H1 (cell line): ENCODE results near the gene TRAPPC12. TPM values are rescaled to one million over a fixed set of nuclear protein-coding genes. Genes with fewer than 3 reads are reported as not detected.

ENCODE experiments used
- CTCF ChIA-PET: fragments of 300-600 bp; sonication (Branson Sonifier 250); formaldehyde crosslinking; loops from one replicate; lab custom pipeline; 2021; ENCODE audit not compliant: partially characterized antibody; lab: Charles Lee
- POLR2A ChIA-PET: fragments of 300-600 bp; sonication (Branson Sonifier 250); formaldehyde crosslinking; loops from one replicate; lab custom pipeline; 2021; ENCODE audit warnings: inconsistent platforms; ENCODE audit not compliant: partially characterized antibody; lab: Charles Lee
- DNase-seq, 2 experiments: peaks; one replicate each; pipeline versions ENCODE4 v3.0.0 to v3.0.0-alpha.2; 2010 to 2022; ENCODE audit warnings: low spot score in 2 of 2, low read depth in 1 of 2, mixed read lengths in 1 of 2
- FAIRE-seq: peaks from 2 replicates; lab custom pipeline; 2011; peaks lifted over from hg19 to GRCh38; lab: Jason Lieb, UNC
- H2AFZ ChIP-seq: 2 replicates; pipeline ENCODE4 v1.8.1; 2012; ENCODE audit warnings: low read length, inconsistent platforms
- H2AK5ac ChIP-seq: 2 replicates; pipeline ENCODE4 v1.6.1; 2013; ENCODE audit warnings: low read depth, low read length
- H2BK120ac ChIP-seq: replicated peaks from 2 replicates; pipeline ENCODE3; 2013; ENCODE audit warnings: low read depth, low read length, inconsistent platforms
- H2BK12ac ChIP-seq: 2 replicates; pipeline ENCODE4 v1.6.1; 2013; ENCODE audit warnings: low read depth, low read length
- H2BK15ac ChIP-seq: 2 replicates; pipeline ENCODE4 v1.6.1; 2013; ENCODE audit warnings: low read length
- H2BK20ac ChIP-seq: 2 replicates; pipeline ENCODE4 v1.6.1; 2013; ENCODE audit warnings: low read length
- H2BK5ac ChIP-seq: 2 replicates; pipeline ENCODE4 v1.6.1; 2013; ENCODE audit warnings: low read depth, low read length
- H3K14ac ChIP-seq: 2 replicates; pipeline ENCODE4 v1.6.1; 2013; ENCODE audit warnings: inconsistent platforms; ENCODE audit not compliant: insufficient read length
- H3K18ac ChIP-seq: 2 replicates; pipeline ENCODE4 v1.6.1; 2013; ENCODE audit warnings: low read length; ENCODE audit errors: extremely low read depth
- H3K23ac ChIP-seq: 2 replicates; pipeline ENCODE4 v1.6.1; 2013; ENCODE audit warnings: inconsistent platforms; ENCODE audit not compliant: insufficient read length
- H3K23me2 ChIP-seq: 2 replicates; pipeline ENCODE4 v1.6.1; 2013; ENCODE audit warnings: low read depth, low read length
- H3K27ac ChIP-seq: 2 replicates; pipeline ENCODE4 v1.6.1; 2011; ENCODE audit warnings: low read depth, low read length, inconsistent platforms
- H3K27me3 ChIP-seq, 4 experiments: replicated peaks in 1 of 4; 1 replicate in 1 of 4; 2 replicates in 3 of 4; pipeline versions ENCODE4 v1.6.1 to v1.8.1; 2011 to 2013; ENCODE audit warnings: low read length in 3 of 4, mild to moderate bottlenecking in 3 of 4, inconsistent platforms in 2 of 4, mixed read lengths in 2 of 4, moderate library complexity in 1 of 4; ENCODE audit not compliant: control insufficient read depth in 3 of 4, insufficient read depth in 3 of 4; ENCODE audit errors: extremely low read depth in 1 of 4
- H3K36me3 ChIP-seq, 4 experiments: 2 replicates each; pipeline versions ENCODE4 v1.6.1 to v1.8.1; 2011 to 2013; ENCODE audit warnings: mild to moderate bottlenecking in 4 of 4, low read length in 3 of 4, moderate library complexity in 2 of 4, control low read depth in 1 of 4, inconsistent platforms in 1 of 4; ENCODE audit not compliant: insufficient read depth in 4 of 4, control insufficient read depth in 2 of 4
- H3K4ac ChIP-seq: replicated peaks from 2 replicates; pipeline ENCODE3; 2013; ENCODE audit warnings: low read length, low read depth, mixed read lengths, inconsistent platforms; ENCODE audit not compliant: insufficient read length
- H3K4me1 ChIP-seq, 4 experiments: replicated peaks in 1 of 4; 1 replicate in 1 of 4; 2 replicates in 3 of 4; pipeline versions ENCODE4 v1.6.1 to v1.8.1; 2011 to 2013; ENCODE audit warnings: low read length in 3 of 4, inconsistent platforms in 2 of 4, mixed read lengths in 1 of 4; ENCODE audit not compliant: insufficient read depth in 4 of 4, control insufficient read depth in 3 of 4
- H3K4me2 ChIP-seq, 2 experiments: 2 replicates each; pipeline versions ENCODE4 v1.6.1 to v1.8.1; 2011 to 2013; ENCODE audit warnings: low read depth in 2 of 2, low read length in 2 of 2, control low read depth in 1 of 2, inconsistent platforms in 1 of 2, mild to moderate bottlenecking in 1 of 2; ENCODE audit not compliant: insufficient read depth in 1 of 2
- H3K4me3 ChIP-seq, 4 experiments: fragments of 200-600, 300-600 bp in 1 of 4; sonication (generic), shearing (Covaris generic), sonication (Bioruptor Twin) in 1 of 4; 2 replicates each; pipeline versions ENCODE4 v1.5.1 to v1.8.1; 2011 to 2016; ENCODE audit warnings: low read length in 4 of 4, low read depth in 3 of 4, control low read depth in 2 of 4, inconsistent platforms in 2 of 4, mild to moderate bottlenecking in 2 of 4, mixed read lengths in 1 of 4, moderate library complexity in 1 of 4; ENCODE audit not compliant: insufficient read depth in 2 of 4; ENCODE audit errors: extremely low read depth in 1 of 4
- H3K56ac ChIP-seq: replicated peaks from 2 replicates; pipeline ENCODE3; 2013; ENCODE audit warnings: low read depth, mild to moderate bottlenecking, mixed read lengths, low read length, inconsistent platforms; ENCODE audit not compliant: insufficient read length
- H3K79me1 ChIP-seq: 2 replicates; pipeline ENCODE4 v1.6.1; 2013; ENCODE audit warnings: low read depth, low read length, control low read depth
- H3K79me2 ChIP-seq, 2 experiments: 2 replicates each; pipeline versions ENCODE4 v1.6.1 to v1.8.1; 2012 to 2013; ENCODE audit warnings: low read length in 2 of 2, mild to moderate bottlenecking in 2 of 2, inconsistent platforms in 1 of 2; ENCODE audit not compliant: insufficient read depth in 2 of 2, control insufficient read depth in 1 of 2
- H3K9ac ChIP-seq, 4 experiments: replicated peaks in 1 of 4; 1 replicate in 1 of 4; 2 replicates in 3 of 4; pipeline versions ENCODE4 v1.6.1 to v1.8.1; 2011 to 2013; ENCODE audit warnings: low read depth in 3 of 4, low read length in 3 of 4, control low read depth in 2 of 4, mild to moderate bottlenecking in 2 of 4, moderate library complexity in 2 of 4, inconsistent platforms in 1 of 4; ENCODE audit errors: extremely low read depth in 1 of 4
- H3K9me3 ChIP-seq, 2 experiments: 2 replicates each; pipeline versions ENCODE4 v1.6.1 to v1.8.1; 2012 to 2013; ENCODE audit warnings: mild to moderate bottlenecking in 2 of 2, moderate library complexity in 2 of 2, control low read depth in 1 of 2, inconsistent platforms in 1 of 2, low read depth in 1 of 2, low read length in 1 of 2, mixed read lengths in 1 of 2; ENCODE audit not compliant: insufficient read depth in 2 of 2
- H4K20me1 ChIP-seq, 2 experiments: replicated peaks in 1 of 2; 2 replicates each; pipeline versions ENCODE3 to v1.8.1; 2011 to 2013; ENCODE audit warnings: inconsistent platforms in 2 of 2, low read length in 2 of 2, mild to moderate bottlenecking in 1 of 2; ENCODE audit not compliant: insufficient read depth in 2 of 2, control insufficient read depth in 1 of 2
- H4K5ac ChIP-seq: 2 replicates; pipeline ENCODE4 v1.6.1; 2013; ENCODE audit warnings: low read length, low read depth, mixed read lengths, inconsistent platforms; ENCODE audit not compliant: insufficient read length
- H4K8ac ChIP-seq: 2 replicates; pipeline ENCODE4 v1.8.0; 2013; ENCODE audit warnings: mild to moderate bottlenecking, moderate library complexity, low read length, inconsistent platforms; ENCODE audit not compliant: insufficient read depth; ENCODE audit errors: extremely low read depth
- H4K91ac ChIP-seq: replicated peaks from 2 replicates; pipeline ENCODE3; 2013; ENCODE audit warnings: low read length, mixed read lengths, inconsistent platforms; ENCODE audit not compliant: insufficient read length
- CEBPB ChIP-seq: IDR thresholded peaks from 2 replicates; pipeline ENCODE4 v1.6.1; 2012; ENCODE audit warnings: low read depth, low read length
- EZH2 ChIP-seq: fragments of 200-600 bp; sonication (generic); IDR thresholded peaks from 2 replicates; pipeline ENCODE4 v1.7.1; 2012; ENCODE audit warnings: low read depth, mild to moderate bottlenecking, moderate library complexity, low read length, inconsistent platforms; ENCODE audit not compliant: severe bottlenecking
- NRF1 ChIP-seq: IDR thresholded peaks from 2 replicates; pipeline ENCODE4 v1.6.1; 2011; ENCODE audit warnings: mild to moderate bottlenecking, low read depth, low read length, improper control_type of control experiment
- RAD21 ChIP-seq, 2 experiments: IDR thresholded peaks in 1 of 2; conservative IDR thresholded peaks in 1 of 2; 2 replicates each; pipeline ENCODE4 v1.6.1; 2011; ENCODE audit warnings: low read depth in 2 of 2, low read length in 2 of 2, improper control_type of control experiment in 1 of 2, inconsistent platforms in 1 of 2, mild to moderate bottlenecking in 1 of 2, moderate library complexity in 1 of 2
- RBBP5 ChIP-seq: IDR thresholded peaks from 2 replicates; pipeline ENCODE4 v1.7.1; 2012; ENCODE audit warnings: low read depth, mild to moderate bottlenecking, inconsistent platforms, low read length, moderate library complexity, borderline replicate concordance
- RXRA ChIP-seq: IDR thresholded peaks from 2 replicates; pipeline ENCODE4 v1.6.1; 2011; ENCODE audit warnings: low read depth, mild to moderate bottlenecking, low read length, moderate library complexity; ENCODE audit not compliant: insufficient read depth
- SAP30 ChIP-seq: fragments of 300-600 bp; sonication (generic); IDR thresholded peaks from 2 replicates; pipeline ENCODE4 v1.7.1; 2012; ENCODE audit warnings: low read length, moderate library complexity, mild to moderate bottlenecking, inconsistent platforms; ENCODE audit not compliant: insufficient read depth, insufficient replicate concordance
- TAF7 ChIP-seq: optimal IDR thresholded peaks from 2 replicates; pipeline ENCODE3; 2011; ENCODE audit warnings: low read depth, mild to moderate bottlenecking, inconsistent platforms, low read length, moderate library complexity, borderline replicate concordance
- WGBS, 2 experiments: shearing (Covaris generic) in 1 of 2; methylation state at CpG; one replicate each; pipeline versions ENCODE4 v1.1.6 to v1.1.7; 2013 to 2015; ENCODE audit warnings: low lambda C conversion rate in 2 of 2, mixed read lengths in 2 of 2, inconsistent platforms in 1 of 2, low coverage in 1 of 2, missing lambda C conversion rate in 1 of 2; ENCODE audit not compliant: insufficient replicate concordance in 2 of 2, insufficient coverage in 1 of 2, insufficient read length in 1 of 2; ENCODE audit errors: extremely low coverage in 1 of 2, missing lambda C conversion rate in 1 of 2; 5-methylcytosine and 5-hydroxymethylcytosine counted together
- polyA plus RNA-seq, 7 experiments: library from polyadenylated mRNA; depleted of rRNA in 3 of 7; stranded (reverse) in 5 of 7; unstranded in 2 of 7; fragments of >200 nt in 5 of 7; fragments of 200-250 nt in 2 of 7; gene quantifications; 1 replicate in 5 of 7; 2 replicates in 1 of 7; 4 replicates in 1 of 7; pipeline versions ENCODE4 v1.2.1 to v1.2.3, GENCODE V29; 2011 to 2013; ENCODE audit warnings: missing spikeins in 2 of 7, mixed read lengths in 2 of 7
- total RNA-seq: library from RNA; stranded (reverse); fragmentation: NEBNext Ultra II Directional; extraction: Animal tissue kit (Norgen Biotek cat#: 25700); gene quantifications from 2 replicates; pipeline ENCODE4 v1.2.1, GENCODE V29; 2021

The TRAPPC12 gene
- total and polyA plus RNA-seq, 2 of the 8 experiments (the other 6 are each of a cell fraction or from before 2014, with no cell fraction given): 35.0 to 67.3 TPM

DNA sequence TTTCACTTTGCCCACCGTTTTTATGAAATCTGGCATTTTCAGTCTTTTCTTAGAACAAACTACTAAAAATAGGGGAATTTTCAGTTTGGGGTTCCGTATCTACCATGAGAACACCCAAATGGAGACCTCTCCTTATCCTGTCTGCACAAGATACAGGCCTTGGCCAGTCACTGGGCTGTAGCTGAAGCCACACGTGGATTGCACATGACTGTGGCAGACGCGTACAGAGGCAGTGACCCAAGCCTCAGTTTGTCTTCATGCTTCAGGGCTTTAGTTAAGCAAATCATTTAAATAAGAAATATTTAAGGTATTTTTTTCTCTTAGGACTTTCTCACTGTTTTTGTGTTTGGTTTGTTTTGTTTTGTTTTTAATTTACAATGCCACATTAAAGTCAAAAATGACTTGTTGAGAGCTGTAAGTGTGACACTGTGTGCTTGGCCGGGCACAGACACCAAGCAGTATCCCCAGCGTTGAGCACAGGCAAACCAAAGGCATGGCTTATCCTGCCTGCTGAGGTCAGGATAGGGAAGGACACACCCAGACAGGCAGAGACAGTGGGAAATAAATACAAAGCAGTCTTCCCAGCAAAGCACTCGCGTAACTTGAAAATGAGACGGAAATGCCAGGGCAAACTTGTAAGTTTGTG is 53.3 kb downstream of the TRAPPC12 start:
- CTCF ChIA-PET: interaction anchor here (0.9 to 4.1 kb wide), 6 partner anchors 9 to 232 kb away, joined by 3 to 48 read pairs (median 7); no protein-coding TSS in a partner anchor

More for the DNA sequence above, 53.3 kb downstream of the TRAPPC12 start:
- Histone ChIP-seq H3K27me3 (no peaks in the 10 kb centered on the region), H3K56ac (no peak overlapping the region), H2BK5ac (no peak overlapping the region), H3K23ac (no peak overlapping the region), H3K4me1 (peaks cover 0 to 4% (median under 1%) of the 10 kb centered on the region in 4 experiments; a peak in 2 of 7 replicates), H2AK5ac (no peak overlapping the region), H2BK120ac (no peak overlapping the region), H2BK15ac (no peak overlapping the region), H2BK12ac (no peak overlapping the region), H2AFZ (no peak overlapping the region), H3K79me2 (no peaks in the 10 kb centered on the region), H3K4me3 (no peak overlapping the region), H3K18ac (no peak overlapping the region), H3K14ac (no peak overlapping the region), H3K4ac (no peak overlapping the region)
- FAIRE-seq: no peak
- POLR2A ChIA-PET: interaction anchor here (1.1 kb wide), 1 partner anchor 87 kb away, joined by 3 read pairs; no protein-coding TSS in a partner anchor
- TF ChIP-seq CEBPB (no peak), RAD21 (IDR thresholded peaks at IDR 0.05 in 1 of 2, conservative IDR thresholded peaks at IDR 0.05 in 1 of 2; ENCODE audit: low read depth in 2 of 2, low read length in 2 of 2) (no peak), TAF7 (no peak), EZH2 (no peak), RBBP5 (no peak), NRF1 (no peak), SAP30 (no peak), RXRA (no peak)
- TF ChIP-seq, all 59 proteins: peak for 0
- Histone ChIP-seq H3K23me2 (no peaks in the 10 kb centered on the region), H3K79me1 (no peaks in the 10 kb centered on the region), H4K8ac (no peak overlapping the region), H3K36me3 (peaks cover 0 to 4% (median 0%) of the 10 kb centered on the region in 4 experiments; a peak in 3 of 8 replicates), H3K4me2 (no peak overlapping the region), H3K27ac (no peak overlapping the region), H3K9ac (no peak overlapping the region), H4K20me1 (peaks cover 3 to 4% of the 10 kb centered on the region in 2 experiments), H4K91ac (no peak overlapping the region), H2BK20ac (no peak overlapping the region), H4K5ac (no peak overlapping the region), H3K9me3 (no peaks in the 10 kb centered on the region)
- no peak for DNase-seq
- WGBS, 2 experiments: 90% methylated on average over 10 of the region's 10 CpGs; no CpG with 5 or more reads in 1 of the 2 experiments
